ENCODE measurements around the gene UQCRH.
"Not testable (repeated sequence)": the region's sequence is repeated elsewhere in the genome, so short reads cannot be mapped to it uniquely, and the experiment has no call there.

Gene UQCRH

GRCh38 chr1:46300673-46301405 lies 2.7 kb upstream of the UQCRH start:
- no peak for DNase-seq (ENCODE audit: low spot score)

GRCh38 chr1:46301406-46301807 lies 2.1 kb upstream of the UQCRH start:
- DNase-seq (ENCODE audit: low spot score), result no peak

- peak; percentile 21 for DNase-seq (ENCODE audit: low spot score)
These were observed 1.5 kb upstream of the UQCRH start for GRCh38 chr1:46301808-46302640.

- DNase-seq (ENCODE audit: low spot score), result peak; percentile 37
These were observed 859 bp upstream of the UQCRH start for GRCh38 chr1:46302641-46303037.

GRCh38 chr1:46303872-46304326 lies 401 bp downstream of the UQCRH start:
- no peak for DNase-seq (ENCODE audit: low spot score)

- DNase-seq (ENCODE audit: low spot score), result no peak
These were observed 2.6 kb downstream of the UQCRH start for GRCh38 chr1:46306159-46306530.

- DNase-seq (ENCODE audit: low spot score), result no peak
These were observed 6.1 kb downstream of the UQCRH start for GRCh38 chr1:46309401-46310159.

- no peak for DNase-seq (ENCODE audit: low spot score)
These were observed 6.8 kb downstream of the UQCRH start for GRCh38 chr1:46310321-46310720.

GRCh38 chr1:46315669-46316403 lies 12.3 kb downstream of the UQCRH start:
- DNase-seq (ENCODE audit: low spot score), result no peak

- DNase-seq (ENCODE audit: low spot score), result no peak
These were observed 13.8 kb downstream of the UQCRH start for GRCh38 chr1:46317323-46317722.

GRCh38 chr1:46319301-46319700 lies 15.8 kb downstream of the UQCRH start:
- not testable (repeated sequence) for DNase-seq (ENCODE audit: low spot score)

- DNase-seq (ENCODE audit: low spot score), result not testable (repeated sequence)
These were observed 16.7 kb downstream of the UQCRH start for GRCh38 chr1:46319960-46320914.

- not testable (repeated sequence) for DNase-seq (ENCODE audit: low spot score)
These were observed 18.7 kb downstream of the UQCRH start for GRCh38 chr1:46322191-46322590.

- not testable (repeated sequence) for DNase-seq (ENCODE audit: low spot score)
These were observed 22.0 kb downstream of the UQCRH start for GRCh38 chr1:46325285-46326076.

GRCh38 chr1:46328182-46328581 lies 24.7 kb downstream of the UQCRH start:
- not testable (repeated sequence) for DNase-seq (ENCODE audit: low spot score)

- DNase-seq (ENCODE audit: low spot score), result not testable (repeated sequence)
These were observed 26.3 kb downstream of the UQCRH start for GRCh38 chr1:46329807-46330206.

GRCh38 chr1:46330381-46330780 lies 26.9 kb downstream of the UQCRH start:
- DNase-seq (ENCODE audit: low spot score), result not testable (repeated sequence)

- not testable (repeated sequence) for DNase-seq (ENCODE audit: low spot score)
These were observed 28.5 kb downstream of the UQCRH start for GRCh38 chr1:46331786-46332540.
